Breast epithelium (tissue), 4 donors: Measurements from ENCODE around the gene USP22. TPM values are rescaled to one million over a fixed set of nuclear protein-coding genes. Genes with fewer than 3 reads are reported as not detected.

Source experiments
- DNase-seq, 2 donors: peaks; one replicate each; pipeline ENCODE4 v3.0.0-alpha.2; 2019; ENCODE audit warnings: low spot score in 2 of 2
- H3K27ac ChIP-seq, 2 donors: fragments of 200-600 bp; sonication (generic) in 1 of 2; one replicate each; pipeline ENCODE4 v1.5.1; 2016 to 2019; ENCODE audit warnings: mild to moderate bottlenecking in 1 of 2
- H3K27me3 ChIP-seq, 2 donors: fragments of 200-600 bp; sonication (generic) in 1 of 2; one replicate each; pipeline versions ENCODE4 v1.5.1 to v1.6.0; 2017 to 2019; ENCODE audit warnings: control low read depth in 1 of 2, mild to moderate bottlenecking in 1 of 2
- H3K36me3 ChIP-seq: fragments of 200-600 bp; one replicate; pipeline ENCODE4 v1.5.1; 2019
- H3K4me1 ChIP-seq, 2 donors: fragments of 200-600 bp; sonication (generic); one replicate each; pipeline ENCODE4 v1.5.1; 2016 to 2019; ENCODE audit warnings: control low read depth in 1 of 2
- H3K4me3 ChIP-seq, 3 donors: fragments of 200-600 bp; sonication (generic); 1 replicate in 2 of 3; 2 replicates in 1 of 3; pipeline ENCODE4 v1.5.1; 2016 to 2019; ENCODE audit warnings: mild to moderate bottlenecking in 3 of 3, moderate library complexity in 2 of 3
- H3K9me3 ChIP-seq, 2 donors: fragments of 200-600 bp; sonication (generic) in 1 of 2; one replicate each; pipeline ENCODE4 v1.5.1; 2016 to 2019; ENCODE audit warnings: control low read depth in 1 of 2
- POLR2A ChIP-seq: fragments of 450-650 bp; IDR thresholded peaks from one replicate; pipeline ENCODE4 v1.6.1; 2016; ENCODE audit warnings: antibody characterized with exemption, mild to moderate bottlenecking, moderate library complexity
- POLR2AphosphoS5 ChIP-seq, 3 donors: sonication (generic); formaldehyde crosslinking; IDR thresholded peaks; one replicate each; pipeline ENCODE4 v1.6.1; 2017; ENCODE audit warnings: antibody characterized with exemption in 3 of 3
- intact Hi-C: fragments of 100-400 bp; cut with DNase I; formaldehyde crosslinking; loops from one replicate; pipeline ENCODE4 v1.15.1; 2023; ENCODE audit warnings: low total_unique reads
- total RNA-seq, 3 donors: library from RNA; depleted of rRNA; stranded (reverse); fragments of >200 nt; gene quantifications; one replicate each; pipeline ENCODE4 v1.1.0, GENCODE V29; 2016
- TF ChIP-seq, protein P1 (sequence below), 3 donors: fragments of 450-650 bp; IDR thresholded peaks; one replicate each; pipeline ENCODE4 v1.5.1; 2016 to 2017; ENCODE audit warnings: antibody characterized with exemption in 3 of 3, mild to moderate bottlenecking in 3 of 3, moderate library complexity in 3 of 3

USP22 gene
- total RNA-seq, 3 donors from 2014 or later, result 115 to 156 (median 139) TPM

DNA sequence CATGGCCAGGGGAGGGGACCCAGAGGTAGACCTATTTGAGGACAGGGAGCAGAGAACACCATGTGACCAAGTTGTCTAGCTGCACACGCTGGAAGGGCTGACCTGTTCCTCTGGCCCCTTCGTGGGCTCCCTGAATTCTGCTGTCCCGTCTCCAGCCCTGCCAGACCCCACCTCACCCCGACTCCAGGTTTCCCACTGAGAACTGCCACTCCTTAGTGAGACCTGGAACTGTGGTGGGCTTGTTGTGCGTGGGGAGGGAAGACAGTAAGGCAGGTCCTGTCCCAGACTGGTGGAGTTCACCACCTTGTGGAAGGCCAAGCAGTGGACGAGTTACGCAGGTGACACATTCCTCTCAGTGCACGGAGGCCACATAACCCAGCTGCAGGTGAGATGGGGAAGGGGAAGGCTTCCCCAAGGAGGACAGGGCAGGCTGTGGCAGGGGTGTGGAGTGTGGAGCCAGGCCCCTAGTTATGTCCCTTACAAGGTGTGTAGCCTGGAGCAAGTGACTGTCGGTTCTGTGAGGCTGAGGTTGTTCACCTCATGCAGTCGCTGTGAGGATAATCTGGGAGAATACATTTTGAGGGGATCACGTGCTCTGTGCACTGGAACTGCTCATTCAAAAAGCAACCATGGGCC, 54.7 kb downstream of the USP22 start:
- H3K4me1 ChIP-seq, result no peaks in the 10 kb centered on the region

DNA sequence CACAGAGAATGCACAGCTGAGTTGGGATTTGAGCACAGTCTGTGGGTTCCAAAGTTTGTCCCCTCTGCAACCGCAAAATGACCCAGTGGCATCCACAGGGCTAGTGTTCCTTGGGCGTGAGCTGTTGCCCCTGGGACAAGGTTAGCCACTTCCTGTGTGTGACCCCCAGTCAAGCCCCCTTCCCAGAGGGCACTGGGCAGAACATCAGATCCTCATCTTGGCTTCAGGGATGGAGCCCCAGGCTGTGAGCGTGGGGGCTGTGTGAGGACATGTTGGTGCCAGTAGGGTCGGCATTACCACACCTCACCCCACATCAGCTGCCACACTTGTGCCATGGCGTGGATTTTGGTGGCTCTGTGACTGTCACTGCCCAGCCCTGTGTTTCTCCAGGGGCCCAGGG, 55.3 kb downstream of the USP22 start:
- Histone ChIP-seq H3K36me3 (no peaks in the 10 kb centered on the region), H3K27ac (no peak overlapping the region), H3K27me3 (no peaks in the 10 kb centered on the region), H3K4me1 (no peaks in the 10 kb centered on the region), H3K9me3 (no peaks in the 10 kb centered on the region), H3K4me3 (no peak overlapping the region)
- no peak for TF ChIP-seq POLR2A
- TF ChIP-seq POLR2AphosphoS5 (IDR thresholded peaks at IDR 0.05), result no peak
- TF ChIP-seq, protein P1, sequence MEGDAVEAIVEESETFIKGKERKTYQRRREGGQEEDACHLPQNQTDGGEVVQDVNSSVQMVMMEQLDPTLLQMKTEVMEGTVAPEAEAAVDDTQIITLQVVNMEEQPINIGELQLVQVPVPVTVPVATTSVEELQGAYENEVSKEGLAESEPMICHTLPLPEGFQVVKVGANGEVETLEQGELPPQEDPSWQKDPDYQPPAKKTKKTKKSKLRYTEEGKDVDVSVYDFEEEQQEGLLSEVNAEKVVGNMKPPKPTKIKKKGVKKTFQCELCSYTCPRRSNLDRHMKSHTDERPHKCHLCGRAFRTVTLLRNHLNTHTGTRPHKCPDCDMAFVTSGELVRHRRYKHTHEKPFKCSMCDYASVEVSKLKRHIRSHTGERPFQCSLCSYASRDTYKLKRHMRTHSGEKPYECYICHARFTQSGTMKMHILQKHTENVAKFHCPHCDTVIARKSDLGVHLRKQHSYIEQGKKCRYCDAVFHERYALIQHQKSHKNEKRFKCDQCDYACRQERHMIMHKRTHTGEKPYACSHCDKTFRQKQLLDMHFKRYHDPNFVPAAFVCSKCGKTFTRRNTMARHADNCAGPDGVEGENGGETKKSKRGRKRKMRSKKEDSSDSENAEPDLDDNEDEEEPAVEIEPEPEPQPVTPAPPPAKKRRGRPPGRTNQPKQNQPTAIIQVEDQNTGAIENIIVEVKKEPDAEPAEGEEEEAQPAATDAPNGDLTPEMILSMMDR (IDR thresholded peaks at IDR 0.05), result no peak
- intact Hi-C loops, result no loop called here
- no peak for DNase-seq

More for the DNA sequence above, 54.7 kb downstream of the USP22 start:
- intact Hi-C loops, result no loop called here
- peak in 1 of 2 donors; percentile 13 for DNase-seq
- no peak for TF ChIP-seq POLR2AphosphoS5 (IDR thresholded peaks at IDR 0.05)
- TF ChIP-seq POLR2A, result no peak
- TF ChIP-seq, protein P1 (IDR thresholded peaks at IDR 0.05), result no peak
- Histone ChIP-seq H3K27ac (no peak overlapping the region), H3K4me3 (no peak overlapping the region), H3K9me3 (no peaks in the 10 kb centered on the region), H3K36me3 (no peaks in the 10 kb centered on the region), H3K27me3 (no peaks in the 10 kb centered on the region)

- TF ChIP-seq POLR2AphosphoS5 (IDR thresholded peaks at IDR 0.05), result no peak
- TF ChIP-seq POLR2A, result no peak
- TF ChIP-seq, protein P1 (IDR thresholded peaks at IDR 0.05), result no peak
Observed at GRCh38 chr17:20986767-20987510, 55.9 kb downstream of the USP22 start.

DNA sequence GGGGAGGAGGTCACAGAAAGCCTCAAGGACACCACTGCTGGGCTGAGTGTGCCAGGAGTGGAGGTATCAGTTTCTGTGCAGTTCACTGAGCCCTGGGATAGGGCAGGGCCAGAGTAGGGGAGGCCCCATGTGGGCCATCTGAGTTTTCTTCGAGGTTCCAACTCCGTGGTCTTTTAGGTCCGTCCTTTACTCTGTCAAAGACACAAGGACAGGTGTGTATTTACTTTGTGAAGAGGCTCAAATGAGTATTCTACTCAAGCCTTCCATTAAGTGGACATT, 59.5 kb downstream of the USP22 start:
- intact Hi-C loops, result no loop called here
- TF ChIP-seq POLR2A (no peak), POLR2AphosphoS5 (IDR thresholded peaks at IDR 0.05) (no peak)
- TF ChIP-seq, protein P1 (IDR thresholded peaks at IDR 0.05), result no peak
- no peak for DNase-seq
- Histone ChIP-seq H3K4me1 (no peaks in the 10 kb centered on the region), H3K36me3 (no peaks in the 10 kb centered on the region), H3K9me3 (no peaks in the 10 kb centered on the region), H3K27ac (no peak overlapping the region), H3K27me3 (no peaks in the 10 kb centered on the region), H3K4me3 (no peak overlapping the region)

More at GRCh38 chr17:20986767-20987510, 55.9 kb downstream of the USP22 start:
- intact Hi-C loops, result no loop called here
- H3K27ac ChIP-seq, result no peak overlapping the region
- no peaks in the 10 kb centered on the region for H3K36me3 ChIP-seq
- H3K4me1 ChIP-seq, result no peaks in the 10 kb centered on the region
- H3K4me3 ChIP-seq, result no peak overlapping the region
- no peaks in the 10 kb centered on the region for H3K27me3 ChIP-seq
- no peak for DNase-seq
- H3K9me3 ChIP-seq, result no peaks in the 10 kb centered on the region

DNA sequence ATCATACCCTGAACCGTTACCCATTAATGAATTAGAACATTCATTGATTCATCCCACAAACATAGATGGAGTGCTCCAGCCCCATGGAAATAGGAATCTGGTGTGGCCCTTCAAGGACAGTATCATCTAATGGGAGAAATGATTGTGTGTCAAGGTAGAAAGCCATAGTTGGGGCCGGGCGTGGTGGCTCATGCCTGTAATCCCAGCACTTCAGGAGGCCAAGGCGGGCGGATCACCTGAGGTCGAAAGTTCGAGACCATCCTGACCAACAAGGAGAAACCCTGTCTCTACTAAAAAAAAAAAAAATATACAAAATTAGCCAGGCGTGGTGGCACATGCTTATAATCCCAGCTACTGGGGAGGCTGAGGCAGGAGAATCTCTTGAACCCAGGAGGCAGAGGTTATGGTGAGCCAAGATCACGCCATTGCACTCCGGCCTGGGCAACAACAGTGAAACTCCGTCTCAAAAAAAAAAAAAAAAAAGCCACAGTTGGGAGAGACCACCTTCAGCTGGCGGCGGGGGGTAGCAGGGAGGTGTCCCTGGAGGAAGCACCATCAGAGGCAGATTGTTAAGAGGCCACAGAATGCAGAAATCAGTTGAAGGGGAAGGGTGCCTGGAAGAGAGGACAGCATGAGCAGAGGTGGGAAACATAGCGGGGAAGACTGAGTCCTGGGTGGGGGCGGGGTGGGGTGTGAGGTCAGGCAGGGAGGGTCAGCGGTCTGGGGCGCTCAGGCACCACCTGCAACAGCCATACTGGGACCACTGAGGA, 60.0 kb downstream of the USP22 start:
- Histone ChIP-seq H3K4me3 (no peak overlapping the region), H3K36me3 (no peaks in the 10 kb centered on the region), H3K27me3 (no peaks in the 10 kb centered on the region), H3K9me3 (no peaks in the 10 kb centered on the region), H3K4me1 (no peaks in the 10 kb centered on the region), H3K27ac (no peak overlapping the region)
- intact Hi-C loops, result no loop called here
- DNase-seq, result no peak
- TF ChIP-seq, protein P1 (IDR thresholded peaks at IDR 0.05), result no peak
- no peak for TF ChIP-seq POLR2A
